Astrocyte of the spinal cord (primary cell): Measurements from ENCODE around the gene KRTAP5-7.

Source experiments
- DNase-seq: peaks from one replicate; pipeline ENCODE4 v3.0.0; 2011; ENCODE audit warnings: low read depth, low spot score
- H3K4me3 ChIP-seq: 2 replicates; pipeline ENCODE4 v1.5.1; 2011; ENCODE audit warnings: low read depth, mild to moderate bottlenecking, low read length, moderate library complexity
- in situ Hi-C: cut with HindIII; loops from 2 replicates; pipeline ENCODE4 v1.10.0; 2017; ENCODE audit warnings: low sequenced_read_pairs
- TF ChIP-seq, protein P1 (sequence below): IDR thresholded peaks from 2 replicates; pipeline ENCODE4 v1.5.1; 2012; ENCODE audit warnings: low read depth, mild to moderate bottlenecking, low read length, inconsistent platforms

The KRTAP5-7 gene

DNA sequence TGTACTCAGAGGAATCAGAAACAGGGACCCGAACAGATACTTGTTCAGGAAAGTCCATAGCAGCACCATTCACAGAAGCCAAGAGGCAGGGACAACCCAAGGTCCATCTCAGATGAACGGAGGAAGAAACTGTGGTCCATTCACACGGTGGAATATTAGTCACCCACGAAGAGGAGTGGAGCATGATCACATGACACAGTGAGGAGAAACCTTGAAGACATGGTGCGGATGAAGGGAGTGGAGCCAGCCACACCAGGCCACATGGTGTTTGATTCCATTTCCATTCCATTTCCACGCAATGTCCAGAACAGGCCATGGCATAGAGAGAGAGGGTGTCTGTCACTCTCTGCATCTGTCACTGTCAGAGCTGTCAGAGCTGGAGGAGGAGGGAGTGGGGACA lies 43.4 kb upstream of the KRTAP5-7 start:
- H3K4me3 ChIP-seq: no peak overlapping the region
- in situ Hi-C loops: no loop called here
- TF ChIP-seq, protein P1, sequence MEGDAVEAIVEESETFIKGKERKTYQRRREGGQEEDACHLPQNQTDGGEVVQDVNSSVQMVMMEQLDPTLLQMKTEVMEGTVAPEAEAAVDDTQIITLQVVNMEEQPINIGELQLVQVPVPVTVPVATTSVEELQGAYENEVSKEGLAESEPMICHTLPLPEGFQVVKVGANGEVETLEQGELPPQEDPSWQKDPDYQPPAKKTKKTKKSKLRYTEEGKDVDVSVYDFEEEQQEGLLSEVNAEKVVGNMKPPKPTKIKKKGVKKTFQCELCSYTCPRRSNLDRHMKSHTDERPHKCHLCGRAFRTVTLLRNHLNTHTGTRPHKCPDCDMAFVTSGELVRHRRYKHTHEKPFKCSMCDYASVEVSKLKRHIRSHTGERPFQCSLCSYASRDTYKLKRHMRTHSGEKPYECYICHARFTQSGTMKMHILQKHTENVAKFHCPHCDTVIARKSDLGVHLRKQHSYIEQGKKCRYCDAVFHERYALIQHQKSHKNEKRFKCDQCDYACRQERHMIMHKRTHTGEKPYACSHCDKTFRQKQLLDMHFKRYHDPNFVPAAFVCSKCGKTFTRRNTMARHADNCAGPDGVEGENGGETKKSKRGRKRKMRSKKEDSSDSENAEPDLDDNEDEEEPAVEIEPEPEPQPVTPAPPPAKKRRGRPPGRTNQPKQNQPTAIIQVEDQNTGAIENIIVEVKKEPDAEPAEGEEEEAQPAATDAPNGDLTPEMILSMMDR: no peak
- DNase-seq: no peak

DNA sequence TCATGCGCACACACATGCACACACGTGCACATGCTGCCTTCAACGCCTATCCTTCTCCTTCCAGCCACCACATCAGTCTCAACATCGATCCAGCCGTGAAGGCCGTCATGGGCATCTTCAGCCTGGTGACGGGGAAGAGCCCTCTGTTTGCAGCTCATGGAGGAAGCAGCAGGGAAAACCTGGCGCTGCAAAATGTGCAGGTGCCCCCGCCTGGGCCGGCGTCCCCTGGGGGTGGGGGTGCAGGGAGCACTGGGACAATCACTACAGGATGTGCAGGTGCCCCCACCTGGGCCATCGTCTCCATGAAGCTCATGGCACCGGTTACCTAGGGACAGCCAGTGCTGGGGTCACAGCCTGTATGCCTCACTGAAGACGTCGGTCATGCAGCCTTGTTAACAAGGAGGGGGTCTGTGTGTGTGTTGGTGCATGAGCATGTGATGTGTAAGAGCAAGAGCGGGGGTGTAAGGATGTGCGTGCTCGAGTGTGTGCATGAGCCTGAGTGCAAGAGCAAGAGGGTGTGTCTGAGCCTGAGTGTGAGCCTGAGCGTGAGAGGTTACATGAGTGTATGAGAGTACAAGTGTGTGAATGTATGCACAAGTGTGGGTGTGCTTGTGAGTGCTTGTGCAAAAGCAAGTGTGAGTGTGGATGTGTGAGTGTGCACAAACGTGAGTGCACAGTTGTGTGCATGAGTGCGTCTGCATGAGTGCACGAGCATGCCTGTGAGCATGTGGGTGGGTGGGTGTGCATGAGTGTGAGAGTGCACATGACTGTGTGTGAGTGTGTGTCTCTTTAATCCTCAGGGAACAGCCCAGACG lies 42.6 kb upstream of the KRTAP5-7 start:
- TF ChIP-seq, protein P1: no peak
- in situ Hi-C loops: no loop called here
- H3K4me3 ChIP-seq: no peak overlapping the region
- DNase-seq: no peak

DNA sequence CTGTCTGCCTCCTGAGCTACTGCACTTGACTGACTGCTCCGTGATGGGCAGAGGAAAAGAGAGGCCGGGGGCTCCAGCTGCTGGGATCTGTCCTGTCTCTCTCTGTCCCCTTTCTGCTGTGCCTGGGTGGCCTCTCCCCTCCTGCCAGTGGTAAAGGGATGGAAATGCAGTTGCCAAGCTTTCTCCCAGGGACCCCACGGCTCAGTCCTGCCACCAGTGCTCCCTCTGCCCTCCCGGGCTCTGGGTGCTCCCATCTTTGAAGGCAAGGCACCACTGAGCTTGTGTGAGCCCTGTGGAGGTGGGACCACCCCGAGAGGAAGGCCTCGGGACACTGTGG lies 42.0 kb upstream of the KRTAP5-7 start:
- H3K4me3 ChIP-seq: no peak overlapping the region
- DNase-seq: no peak
- in situ Hi-C loops: no loop called here
- TF ChIP-seq, protein P1: no peak

GRCh38 chr11:71485466-71485865 lies 41.6 kb upstream of the KRTAP5-7 start:
- in situ Hi-C loops: no loop called here
- H3K4me3 ChIP-seq: no peak overlapping the region
- TF ChIP-seq, protein P1: no peak
- no peak for DNase-seq

DNA sequence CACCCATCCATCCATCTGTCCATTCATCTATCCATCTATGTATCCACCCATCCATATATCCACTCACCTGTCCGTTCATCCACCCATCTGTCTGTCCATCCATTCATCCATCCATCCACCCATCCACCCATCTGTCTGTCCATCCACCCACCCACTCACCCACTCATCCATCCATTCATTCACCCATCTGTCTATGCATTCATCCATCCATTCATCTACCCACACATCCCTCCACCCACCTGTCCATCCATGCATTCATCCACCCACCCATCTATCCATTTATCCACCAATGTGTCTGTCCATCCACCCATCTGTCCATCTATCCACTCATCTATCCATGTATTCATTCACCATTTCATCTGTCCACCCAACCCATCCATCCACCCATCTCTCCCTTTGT lies 40.7 kb upstream of the KRTAP5-7 start:
- no peak for DNase-seq
- in situ Hi-C loops: no loop called here
- TF ChIP-seq, protein P1: no peak
- no peak overlapping the region for H3K4me3 ChIP-seq

DNA sequence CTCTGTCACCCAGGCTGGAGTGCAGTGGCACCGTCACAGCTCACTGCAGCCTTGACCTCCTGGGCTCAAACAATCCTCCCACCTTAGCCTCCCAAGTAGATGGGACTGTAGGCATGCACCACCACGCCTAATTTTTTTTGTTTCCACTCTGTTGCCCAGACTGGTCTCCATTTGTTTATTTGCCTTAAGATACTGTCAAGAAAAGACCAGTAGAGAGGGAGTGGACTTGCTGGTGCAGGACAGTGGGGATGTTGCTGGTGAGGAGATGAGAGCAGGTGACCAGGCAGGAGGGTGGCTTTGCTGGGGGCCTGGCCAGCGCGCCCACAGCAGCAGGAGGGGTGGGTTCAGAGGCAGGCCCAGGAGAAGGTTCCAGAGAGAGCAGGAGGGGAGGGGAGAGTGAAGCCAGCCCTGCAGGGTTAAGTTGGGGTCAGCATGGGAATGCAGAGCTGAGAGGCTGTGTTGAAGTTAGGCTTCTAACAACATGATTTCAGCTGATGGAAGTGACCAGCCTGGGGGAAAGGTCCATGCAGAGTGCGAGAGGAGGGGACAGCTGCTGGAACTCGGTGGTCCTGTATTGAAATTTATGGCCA lies 38.3 kb upstream of the KRTAP5-7 start:
- DNase-seq: no peak
- no peak overlapping the region for H3K4me3 ChIP-seq
- in situ Hi-C loops: no loop called here
- TF ChIP-seq, protein P1: no peak
